Dedifferentiated amniotic fluid mesenchymal stem cell (primary cell): ENCODE results near the gene PMEL.
"Not testable (repeated sequence)": the region's sequence is repeated elsewhere in the genome, so short reads cannot be mapped to it uniquely, and the experiment has no call there.

Source experiments
- DNase-seq: peaks from one replicate; pipeline ENCODE4 v3.0.0-alpha.2; 2016; ENCODE audit errors: extremely low spot score

PMEL gene

GRCh38 chr12:55965941-55966407 is at the start of gene PMEL:
PMEL (minus strand) TSS chr12:55966042; CDS start chr12:55966011, 31 bp downstream.
- DNase-seq, result no peak

DNA sequence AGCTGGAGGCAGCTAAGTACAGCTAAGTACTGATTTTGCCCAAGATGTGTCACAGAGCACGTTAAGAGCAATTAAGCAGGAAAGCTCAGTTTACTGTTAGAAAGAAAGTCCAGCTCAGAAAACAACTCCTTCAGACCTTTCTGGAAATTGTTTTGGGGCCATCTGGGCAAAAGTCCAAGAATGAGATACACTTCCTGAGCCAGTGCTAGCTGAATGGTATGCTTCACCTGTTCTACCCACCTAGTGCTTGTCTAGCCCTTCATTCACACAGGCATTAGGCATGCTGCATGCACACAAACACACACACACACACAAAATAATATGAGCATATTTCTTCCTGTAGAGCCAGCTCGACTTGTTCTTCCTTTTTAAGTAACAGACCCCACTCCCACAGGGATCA is 48.4 kb upstream of the PMEL start:
- no peak for DNase-seq

DNA sequence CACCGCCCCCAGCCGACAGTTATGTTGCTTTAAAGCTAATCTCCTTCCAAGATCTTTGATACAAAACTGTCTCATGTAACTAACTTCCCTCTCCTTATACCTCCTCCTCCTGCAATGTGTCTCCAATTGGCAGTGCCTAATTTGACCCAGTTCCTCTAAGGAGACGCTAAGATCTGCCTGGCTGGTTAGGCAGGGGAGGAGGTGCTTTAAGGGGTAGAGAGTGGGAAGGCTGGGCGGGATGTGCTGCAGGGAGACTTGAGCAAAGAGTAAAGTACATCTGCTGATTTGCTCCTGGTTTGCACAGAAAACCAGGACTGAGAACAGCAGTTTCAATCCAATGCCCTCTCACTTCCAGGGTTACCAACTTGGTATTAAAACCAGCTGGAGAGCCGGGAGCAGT is 47.6 kb upstream of the PMEL start:
- DNase-seq, result no peak

DNA sequence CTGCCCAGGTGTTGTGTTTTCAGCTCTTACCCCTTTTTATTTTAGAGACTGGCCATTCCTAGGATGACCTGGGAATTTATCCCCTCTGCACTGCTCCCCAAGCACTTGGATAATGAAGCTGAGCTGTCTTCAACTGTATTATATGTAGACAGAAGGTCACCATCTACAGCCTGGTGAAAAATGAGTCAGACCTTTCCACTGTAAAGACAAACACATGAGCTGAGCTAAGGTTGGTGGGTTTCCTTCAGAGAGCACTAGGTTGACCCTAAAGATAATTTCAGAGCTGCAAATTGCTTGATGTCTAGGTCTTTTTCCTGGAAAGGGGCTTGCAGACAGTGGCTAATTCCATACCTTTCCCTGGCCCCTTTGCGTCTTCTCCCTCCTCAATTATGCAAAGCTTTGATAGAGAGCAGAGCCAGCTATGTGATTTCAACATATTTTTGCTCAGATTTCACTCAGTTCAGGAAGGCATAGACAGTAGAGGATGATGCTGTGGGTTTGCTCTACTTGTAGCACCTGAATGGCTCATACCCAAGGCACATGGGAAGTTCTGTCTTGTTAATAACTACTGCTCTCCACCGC is 45.8 kb upstream of the PMEL start:
- DNase-seq, result no peak

DNA sequence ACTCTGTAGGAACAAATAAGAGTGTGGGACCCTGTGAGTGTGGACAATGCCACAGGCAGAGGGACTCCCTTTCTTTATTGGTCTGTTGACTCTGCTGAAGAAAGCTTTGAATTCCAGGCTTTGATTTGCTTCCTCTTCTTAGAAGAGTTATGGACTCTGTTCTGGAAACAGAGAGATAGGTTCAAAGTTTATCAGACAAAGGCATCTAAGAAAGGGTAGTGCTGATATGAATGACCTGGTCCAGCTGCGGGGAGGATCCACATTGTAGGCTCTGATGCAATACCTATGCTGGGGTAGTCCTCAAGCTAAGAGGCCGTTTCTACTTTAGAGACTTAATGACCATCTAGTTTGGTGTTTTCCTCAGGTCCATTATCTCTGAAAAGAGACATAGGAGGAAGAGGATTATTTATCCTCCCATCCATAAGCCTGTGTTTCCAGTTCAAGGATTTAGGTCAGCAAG is 44.3 kb upstream of the PMEL start:
- no peak for DNase-seq

DNA sequence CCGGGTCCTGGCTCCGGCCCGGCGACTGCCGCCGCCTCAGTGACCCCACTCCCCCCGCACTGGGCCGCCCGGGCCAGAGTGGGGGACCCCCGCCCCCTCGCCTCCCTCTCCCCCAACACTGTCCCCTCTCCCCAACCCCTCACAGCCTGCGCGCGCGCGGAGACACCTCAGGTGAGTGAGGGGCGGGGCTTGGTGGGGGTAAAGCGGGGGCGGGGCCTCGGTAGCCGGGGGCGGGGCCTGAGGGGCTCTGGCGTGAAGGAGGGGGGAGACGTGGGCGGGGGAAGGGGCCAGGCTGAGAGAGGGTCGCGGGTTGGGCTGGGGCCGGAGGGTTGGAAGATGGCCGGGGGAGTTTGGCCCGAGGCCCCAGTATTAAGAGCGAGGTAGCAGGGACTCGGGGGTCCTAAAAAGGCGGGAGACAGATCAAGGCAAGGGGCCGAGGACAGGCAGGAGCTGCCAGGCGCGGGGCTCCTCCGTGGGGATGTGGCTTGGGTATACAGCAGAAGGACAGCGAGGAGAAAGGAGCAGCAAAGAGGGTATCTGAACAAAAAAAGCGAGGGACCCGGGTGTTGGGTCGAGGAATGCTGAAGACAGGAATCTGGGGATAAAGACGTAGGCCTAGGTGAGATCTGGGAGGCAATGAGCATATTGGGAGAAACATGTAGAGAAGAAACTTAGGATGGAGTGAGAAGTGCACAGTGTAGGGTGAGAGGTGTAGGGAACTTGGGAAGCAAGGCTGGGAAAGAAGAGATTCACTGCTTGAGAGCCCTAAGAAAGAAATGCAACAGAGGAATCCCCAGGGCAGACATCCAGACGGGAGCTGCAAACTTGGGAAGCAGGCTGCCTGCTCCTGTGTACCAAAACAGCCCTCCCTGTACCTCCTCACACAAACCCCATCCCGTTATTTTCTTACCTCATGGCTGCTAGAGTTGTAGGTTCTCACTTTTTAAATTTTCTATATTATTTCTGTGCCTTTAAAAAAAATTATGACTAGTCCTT is 42.0 kb upstream of the PMEL start:
- no peak for DNase-seq

- DNase-seq, result no peak
Measured at GRCh38 chr12:56004211-56004610, 38.4 kb upstream of the PMEL start.

GRCh38 chr12:56003376-56003775 is 37.5 kb upstream of the PMEL start:
- DNase-seq, result not testable (repeated sequence)

DNA sequence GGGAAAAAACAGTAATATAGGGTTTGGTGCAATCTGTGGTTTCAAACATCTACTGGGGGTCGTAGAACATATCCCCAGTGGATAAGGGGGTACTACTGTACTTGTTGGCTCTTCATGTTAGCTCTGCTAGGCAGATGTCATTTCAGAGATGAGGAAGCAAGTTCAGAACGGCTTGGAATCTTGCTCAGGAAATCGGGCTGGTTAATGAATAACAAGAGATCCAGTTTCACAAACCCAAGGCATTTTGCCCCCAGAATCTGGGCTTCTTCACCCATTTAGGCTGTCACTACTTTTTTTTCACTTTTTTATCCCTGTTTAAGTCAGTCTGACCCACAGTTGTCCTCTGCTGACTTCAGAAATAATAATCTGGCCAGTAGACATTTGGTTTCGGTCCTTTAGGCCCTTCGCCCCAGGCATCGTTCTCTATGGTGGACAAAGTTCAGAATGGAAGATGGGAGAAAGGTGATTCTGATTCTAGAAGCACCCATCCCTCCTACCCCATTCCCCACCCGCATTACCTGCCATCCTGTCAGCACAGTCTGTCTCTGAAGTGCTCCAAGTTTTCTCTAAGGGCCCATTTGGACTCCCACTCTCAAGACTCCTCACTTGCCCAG is 35.8 kb upstream of the PMEL start:
- no peak for DNase-seq

- DNase-seq, result not testable (repeated sequence)
Measured at GRCh38 chr12:55999999-56000540, 34.2 kb upstream of the PMEL start.

DNA sequence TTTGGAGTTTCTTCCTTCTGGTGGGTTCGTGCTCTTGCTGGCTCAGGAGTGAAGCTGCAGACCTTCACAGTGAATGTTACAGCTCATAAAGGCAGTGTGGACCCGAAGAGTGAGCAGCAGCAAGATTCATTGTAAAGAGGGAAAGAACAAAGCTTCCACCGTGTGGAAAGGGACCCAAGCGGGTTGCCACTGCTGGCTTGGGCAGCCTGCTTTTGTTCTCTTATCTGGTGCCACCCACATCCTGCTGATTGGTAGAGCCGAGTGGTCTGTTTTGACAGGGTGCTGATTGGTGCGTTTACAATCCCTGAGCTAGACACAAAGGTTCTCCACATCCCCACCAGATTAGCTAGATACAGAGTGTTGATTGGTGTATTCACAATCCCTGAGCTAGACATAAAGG is 33.7 kb upstream of the PMEL start:
- not testable (repeated sequence) for DNase-seq

- no peak for DNase-seq
Measured at GRCh38 chr12:55997535-55997859, 31.7 kb upstream of the PMEL start.

- DNase-seq, result peak; percentile 97
Measured at GRCh38 chr12:55996715-55997534, 31.1 kb upstream of the PMEL start, which contains the start of gene SUOX. SUOX (plus strand) TSS chr12:55997276; CDS start chr12:56002222, 4,946 bp downstream.

- DNase-seq, result peak; percentile 60
Measured at GRCh38 chr12:55996201-55996714, 30.4 kb upstream of the PMEL start.

DNA sequence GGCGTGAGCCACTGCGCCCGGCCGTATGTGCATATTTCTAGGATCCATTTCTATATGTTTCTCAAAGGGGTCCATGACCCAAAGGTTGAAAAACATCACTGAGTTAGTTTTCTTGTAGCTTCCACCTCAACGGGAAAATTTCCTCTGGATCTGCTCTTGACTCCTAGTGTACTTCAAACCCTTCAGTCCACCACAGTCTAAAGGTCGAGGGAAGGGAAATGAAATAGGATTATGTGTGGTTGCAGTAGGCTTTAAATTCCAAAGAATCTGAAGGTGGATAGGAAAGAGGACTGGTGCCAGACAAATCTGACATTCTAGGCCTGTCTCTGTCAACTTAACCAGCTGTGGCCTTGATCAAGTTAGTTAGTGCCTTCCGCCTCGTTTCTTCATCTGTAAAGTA is 29.5 kb upstream of the PMEL start:
- DNase-seq, result no peak

DNA sequence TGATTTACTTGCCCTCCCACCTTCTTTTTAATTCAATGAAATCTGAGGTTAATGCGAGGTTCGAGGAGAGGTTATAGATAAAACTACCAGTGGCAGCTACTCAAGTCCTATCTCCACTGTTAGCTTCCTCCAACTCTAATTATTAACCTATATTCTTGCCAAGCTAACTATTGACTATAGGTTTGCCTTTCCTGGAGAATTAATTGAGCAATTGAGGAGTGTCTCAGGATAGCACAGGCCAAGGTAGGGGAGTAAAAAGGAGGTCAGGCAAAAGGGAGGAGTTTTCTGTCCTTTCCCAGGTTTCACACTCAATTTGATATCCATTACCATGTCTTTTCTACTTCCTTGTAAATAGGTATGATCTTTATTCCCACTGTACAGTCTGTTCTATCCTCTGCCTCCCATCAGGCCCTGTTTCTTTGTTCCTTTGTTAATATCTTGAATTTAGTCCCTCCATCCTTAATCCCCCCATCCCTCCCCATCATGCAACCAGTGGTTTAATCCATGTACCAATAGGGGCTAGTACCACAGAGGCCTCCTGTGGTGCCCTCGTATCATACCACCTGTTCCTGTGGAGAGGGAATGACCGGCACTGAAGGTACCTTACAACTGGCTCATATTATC is 27.5 kb upstream of the PMEL start:
- DNase-seq, result no peak

GRCh38 chr12:55991110-55991509 is 25.3 kb upstream of the PMEL start:
- no peak for DNase-seq

- DNase-seq, result not testable (repeated sequence)
Measured at GRCh38 chr12:55985976-55986375, 20.1 kb upstream of the PMEL start.

- DNase-seq, result no peak
Measured at GRCh38 chr12:55985341-55985740, 19.5 kb upstream of the PMEL start.

DNA sequence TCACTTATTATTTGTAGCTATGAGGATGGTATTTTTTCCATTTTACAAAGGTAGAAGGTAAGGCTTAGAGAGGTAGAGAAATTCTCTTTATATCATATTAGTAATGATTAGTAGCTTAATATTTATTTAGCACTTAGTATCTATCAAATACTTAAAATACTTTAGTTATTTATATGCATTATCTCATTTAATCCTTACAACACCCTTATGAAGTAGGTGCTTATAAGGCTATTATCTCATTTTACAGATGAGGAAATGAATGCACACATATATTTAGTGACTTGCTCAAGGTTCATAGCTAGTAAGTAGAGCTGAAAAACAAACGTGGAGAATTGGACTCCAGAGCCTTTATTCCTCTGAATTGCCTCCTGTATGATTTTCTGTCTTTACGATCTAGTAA is 19.0 kb upstream of the PMEL start:
- no peak for DNase-seq
